ENCODE results near the gene PDZD4.
"Not testable (repeated sequence)": the region's sequence is repeated elsewhere in the genome, so short reads cannot be mapped to it uniquely, and the experiment has no call there.

- not testable (repeated sequence) for TF ChIP-seq NRF1 (conservative IDR thresholded peaks at IDR 0.05; ENCODE audit: low read depth, low read length); NKRF (conservative IDR thresholded peaks at IDR 0.05); YY1 (IDR thresholded peaks at IDR 0.05; ENCODE audit: low read depth, low read length)
Observed at GRCh38 chrX:153818064-153818463, 12.3 kb downstream of the PDZD4 start.

All from GM12878 (cell line).